ENCODE results near the gene ANGEL1.

Gene ANGEL1

DNA sequence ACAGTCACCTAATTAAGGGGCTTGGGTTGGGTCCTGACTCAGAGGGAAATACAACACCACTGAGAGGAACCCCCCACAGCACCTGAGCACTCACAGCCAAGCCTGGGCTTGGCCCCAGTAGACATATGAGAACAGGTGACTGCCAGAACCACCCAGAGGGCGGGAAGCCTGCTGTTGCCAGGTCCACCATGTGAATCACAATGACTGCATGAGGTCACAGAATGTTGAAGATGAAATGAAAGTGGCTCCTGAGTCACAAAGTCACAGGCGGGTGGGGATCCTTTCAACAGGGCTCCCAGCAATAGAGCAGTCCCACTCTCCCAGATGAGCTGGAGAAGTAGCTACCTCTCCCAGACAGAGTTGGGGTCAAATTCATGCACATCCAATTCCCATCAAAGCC is 13.4 kb upstream of the ANGEL1 start, which contains the start of gene LRRC74A:
Gene LRRC74A, plus strand, starts transcription at position 287 of the 400 bp plus-strand sequence. CDS start 290 bp downstream, outside the sequence.
- in situ Hi-C loops (cut with MboI; ENCODE audit: low sequenced_read_pairs) = no loop called here

DNA sequence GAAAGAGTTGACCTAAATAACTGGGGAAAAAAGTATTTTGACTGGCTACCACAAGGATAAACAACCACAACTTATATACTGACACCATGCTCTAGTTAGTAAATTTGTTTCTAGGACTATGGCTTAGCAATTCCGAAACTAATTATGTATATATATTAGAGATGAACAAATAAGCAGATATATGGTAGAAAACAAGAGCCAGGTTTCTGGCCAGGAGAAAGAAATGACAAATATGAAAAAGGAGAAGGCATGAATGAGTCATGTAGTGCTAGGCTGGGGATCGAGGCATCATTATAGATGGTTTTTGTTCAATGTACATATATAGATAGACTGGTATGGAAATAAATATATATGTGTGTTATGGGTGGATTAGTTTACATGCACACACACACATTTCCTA is 8.0 kb upstream of the ANGEL1 start:
- in situ Hi-C loops (cut with MboI; ENCODE audit: low sequenced_read_pairs) = no loop called here

DNA sequence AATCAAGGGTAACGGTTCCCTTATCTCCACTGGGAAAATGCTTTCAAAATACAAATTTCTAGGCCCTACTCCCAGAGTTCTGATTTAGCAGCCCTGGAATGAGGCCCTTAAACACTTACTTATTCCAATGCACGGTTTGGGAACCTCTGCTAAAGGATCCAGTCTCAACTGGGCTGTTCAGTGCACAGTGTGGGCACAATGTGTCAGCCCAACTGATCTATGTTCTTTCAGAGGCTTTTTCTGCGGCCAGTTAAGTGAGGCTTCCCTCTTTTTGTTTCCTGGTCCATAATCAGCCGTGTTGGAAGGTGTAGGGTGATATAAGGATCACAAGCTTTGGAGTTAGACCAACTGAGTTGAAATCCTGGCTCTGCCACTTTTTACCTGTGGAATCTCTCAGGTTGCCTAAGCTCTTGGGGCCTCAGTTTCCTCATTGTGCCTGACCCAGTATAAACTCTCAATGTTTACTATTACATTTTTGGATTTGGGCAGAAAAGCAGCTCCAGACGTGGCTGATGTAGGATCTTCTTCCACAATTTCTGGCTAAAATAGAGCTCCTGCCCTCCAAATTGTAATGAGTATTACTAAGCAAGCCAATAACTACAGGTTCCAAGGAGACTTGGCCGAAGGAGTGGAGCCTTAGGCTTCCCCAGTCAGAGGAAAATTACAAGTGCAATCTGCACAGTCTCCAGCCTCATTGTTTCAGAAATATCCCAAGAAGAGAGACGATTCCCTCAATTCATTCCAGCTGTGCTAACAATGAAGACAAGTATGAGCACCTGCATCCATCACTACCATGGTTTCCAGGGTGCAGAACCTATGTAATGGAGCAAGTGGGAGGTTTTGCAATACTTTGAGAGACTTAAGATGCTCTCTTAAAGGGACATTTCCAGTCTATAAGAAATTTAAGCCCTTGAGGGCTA is 2.3 kb upstream of the ANGEL1 start:
- in situ Hi-C loops (cut with MboI; ENCODE audit: low sequenced_read_pairs) = no loop called here

DNA sequence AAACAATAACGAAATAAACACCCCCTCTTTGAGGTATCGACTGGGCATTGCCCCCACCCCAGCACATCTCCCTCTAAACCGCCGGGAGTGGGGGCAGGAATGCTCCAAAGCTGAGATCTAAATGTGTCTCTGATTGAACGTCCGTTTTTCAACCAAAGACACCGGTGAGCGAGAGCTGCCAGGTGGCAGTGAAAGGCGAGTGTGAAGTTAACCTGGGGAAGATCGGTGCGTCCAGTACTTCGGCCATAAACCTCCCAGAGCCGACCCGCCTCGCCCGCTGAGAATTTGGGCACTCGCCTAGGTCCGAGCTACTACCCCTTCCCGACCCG is 625 bp downstream of the ANGEL1 start:
- in situ Hi-C loops (cut with MboI; ENCODE audit: low sequenced_read_pairs) = no loop called here

DNA sequence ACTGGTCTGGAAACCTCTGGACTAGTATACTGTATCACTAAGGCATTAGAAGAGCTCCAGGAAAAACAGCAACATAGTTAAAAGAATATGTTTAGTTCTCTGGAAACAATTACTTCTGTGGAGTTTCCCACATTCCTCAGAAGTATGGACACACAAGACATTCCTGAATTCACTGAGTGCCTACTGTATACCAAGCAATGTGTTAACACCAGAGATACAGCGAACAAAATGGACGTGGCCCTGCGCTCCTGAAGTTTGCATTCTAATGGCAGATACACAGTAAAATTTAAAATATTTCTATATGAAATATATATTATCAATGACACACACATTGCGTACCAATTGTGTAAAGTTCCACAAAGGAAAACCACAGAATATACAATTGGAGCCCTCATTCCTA is 1.1 kb downstream of the ANGEL1 start:
- in situ Hi-C loops (cut with MboI; ENCODE audit: low sequenced_read_pairs) = no loop called here

DNA sequence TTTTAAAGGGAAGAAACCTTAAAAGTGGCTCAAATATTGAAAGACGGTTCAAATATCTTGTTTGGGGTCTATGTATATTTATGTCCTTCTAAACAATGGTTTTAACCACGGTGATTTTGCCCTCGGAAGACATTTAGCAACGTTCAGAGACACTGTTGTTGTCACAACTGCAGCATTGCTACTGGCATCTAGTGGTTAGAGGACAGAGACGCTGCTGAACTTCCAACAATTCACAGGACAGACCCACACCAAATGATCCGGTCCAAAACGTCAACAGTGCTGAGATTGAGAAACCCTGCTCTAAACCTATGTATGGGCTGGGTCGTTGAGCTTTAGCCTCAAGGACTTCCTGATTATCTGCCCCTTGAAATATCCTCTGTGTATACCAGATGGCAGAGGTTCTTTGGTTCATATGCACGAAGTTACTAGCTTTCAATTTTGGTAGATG is 1.7 kb downstream of the ANGEL1 start:
- in situ Hi-C loops (cut with MboI; ENCODE audit: low sequenced_read_pairs) = no loop called here

DNA sequence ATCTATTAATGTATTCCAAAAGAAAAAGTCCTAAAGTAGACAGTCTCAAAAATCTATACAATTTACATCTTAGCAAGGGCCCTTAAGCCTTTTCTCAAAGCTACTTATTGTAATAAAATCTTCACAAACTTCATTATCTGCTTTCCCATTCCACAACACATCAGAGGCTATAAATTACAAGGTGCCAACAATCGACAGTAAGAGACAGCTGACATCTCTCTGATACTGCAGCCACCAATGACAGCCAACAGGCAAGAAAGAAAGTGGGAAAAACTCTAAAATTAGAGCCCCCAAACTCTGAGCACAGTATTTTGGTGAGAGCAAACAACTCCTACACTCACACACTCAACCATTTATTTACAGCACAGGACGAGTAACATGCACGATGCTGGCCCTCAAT is 2.2 kb downstream of the ANGEL1 start:
- in situ Hi-C loops (cut with MboI; ENCODE audit: low sequenced_read_pairs) = no loop called here

DNA sequence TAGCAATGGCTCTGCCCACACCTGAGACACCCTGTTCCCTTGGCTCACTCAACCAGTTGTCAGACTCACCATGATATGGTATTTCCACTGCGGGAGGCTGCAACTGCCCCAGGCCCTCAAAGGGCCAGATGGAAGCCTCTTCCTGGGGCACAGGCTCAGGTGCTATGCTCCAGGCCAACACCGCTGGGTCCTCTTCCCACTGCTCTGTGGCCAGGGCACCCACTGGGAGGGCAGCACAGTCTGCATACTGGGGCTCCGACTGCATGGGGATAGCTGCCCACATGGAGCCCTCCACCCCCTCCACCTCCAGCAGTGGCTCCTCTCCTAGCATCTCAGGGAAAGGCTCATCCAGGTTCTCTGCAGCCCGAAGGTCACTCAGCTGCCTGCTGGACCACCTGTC is 3.7 kb downstream of the ANGEL1 start:
- in situ Hi-C loops (cut with MboI; ENCODE audit: low sequenced_read_pairs) = no loop called here

DNA sequence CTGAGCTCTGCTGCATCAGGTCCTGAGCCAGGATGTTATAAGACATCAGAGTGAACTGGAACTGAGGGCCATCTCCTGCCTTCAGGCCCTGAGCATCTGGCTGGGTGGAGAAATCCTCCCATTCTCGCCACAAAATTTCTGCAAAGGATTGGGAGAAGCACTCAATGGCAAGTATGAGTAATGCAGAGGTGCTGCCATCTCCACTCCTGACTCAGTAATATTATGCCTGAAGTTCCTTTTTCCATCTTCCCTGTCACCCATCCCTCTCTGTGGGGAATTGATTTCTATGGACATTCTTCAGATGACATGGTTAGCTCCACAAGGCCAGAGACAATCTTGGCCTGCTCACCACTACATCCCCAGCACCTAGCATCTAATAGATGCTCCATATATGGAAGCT is 4.7 kb downstream of the ANGEL1 start:
- in situ Hi-C loops (cut with MboI; ENCODE audit: low sequenced_read_pairs) = no loop called here

DNA sequence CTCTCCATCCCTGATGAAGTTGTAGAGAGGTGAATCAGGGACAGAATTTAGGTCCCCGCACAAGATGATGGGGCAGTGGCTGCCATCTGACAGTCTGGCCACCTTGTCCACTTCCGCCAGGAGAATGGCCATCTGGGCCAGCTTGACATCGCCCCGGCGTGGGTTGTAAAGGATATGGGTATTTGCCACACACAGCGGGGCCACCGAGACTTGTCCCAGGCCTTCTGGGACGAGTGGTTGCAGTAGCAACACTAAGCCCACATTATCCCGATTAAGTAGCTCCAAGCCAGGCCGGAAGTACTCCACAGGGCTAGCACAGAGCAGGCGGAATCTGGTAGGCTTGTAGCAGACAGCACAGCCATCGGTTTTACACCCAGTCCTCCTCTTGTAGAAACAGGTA is 6.2 kb downstream of the ANGEL1 start:
- in situ Hi-C loops (cut with MboI; ENCODE audit: low sequenced_read_pairs) = no loop called here

DNA sequence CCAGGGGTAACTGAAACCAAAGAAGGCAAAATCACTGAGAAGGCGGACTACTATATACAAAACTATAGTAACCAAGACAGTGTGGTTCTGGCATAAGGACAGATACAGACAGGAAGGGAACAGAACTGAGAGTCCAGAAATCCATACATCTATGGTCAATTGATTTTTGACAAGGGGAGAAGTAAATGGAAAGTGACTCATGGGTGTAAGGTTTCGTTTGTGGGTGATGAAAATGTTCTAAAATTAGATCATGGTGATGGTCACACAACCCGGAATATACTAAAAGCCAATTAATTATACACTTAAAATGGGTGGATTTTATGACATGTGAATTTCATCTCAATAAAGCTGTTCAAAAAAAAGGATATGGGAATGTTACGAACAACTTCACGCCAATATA is 18.7 kb downstream of the ANGEL1 start:
- in situ Hi-C loops (cut with MboI; ENCODE audit: low sequenced_read_pairs) = no loop called here

DNA sequence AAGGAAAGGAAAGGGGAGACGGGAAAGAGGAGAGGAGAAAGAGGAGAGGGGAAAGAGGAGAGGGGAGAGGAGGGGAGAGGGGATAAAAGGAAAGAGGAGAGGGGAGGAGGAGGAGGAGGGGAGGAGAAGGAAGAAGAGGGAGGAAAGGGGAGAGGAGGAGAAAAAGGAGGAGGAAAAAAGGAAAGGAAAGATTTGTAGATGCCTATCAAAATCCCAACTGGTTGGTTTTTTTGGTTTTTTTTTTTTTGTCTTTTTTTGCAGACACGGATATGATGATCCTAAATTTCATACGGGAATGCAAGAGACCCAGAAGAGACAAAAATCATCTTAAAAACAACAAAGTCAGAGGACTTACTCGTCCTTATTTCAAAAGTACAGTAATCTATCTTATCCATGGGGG is 19.4 kb downstream of the ANGEL1 start:
- in situ Hi-C loops (cut with MboI; ENCODE audit: low sequenced_read_pairs) = no loop called here

DNA sequence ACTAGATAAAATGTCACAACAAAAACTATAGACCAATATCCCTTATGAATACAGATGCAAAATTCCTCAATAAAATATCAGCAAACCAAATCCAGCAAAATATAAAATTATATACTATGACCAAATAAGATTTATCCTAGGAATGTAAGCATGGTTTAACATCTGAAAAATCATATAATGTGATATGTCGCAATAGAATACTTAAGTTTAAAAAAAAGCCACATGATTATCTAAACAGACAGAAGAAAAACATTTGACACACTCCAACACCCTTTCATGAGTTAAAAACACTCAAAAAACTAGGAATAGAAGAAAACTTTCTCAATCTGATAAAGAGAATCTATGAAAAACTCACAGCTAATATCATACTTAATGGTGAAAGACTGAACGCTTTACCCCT is 20.3 kb downstream of the ANGEL1 start:
- in situ Hi-C loops (cut with MboI; ENCODE audit: low sequenced_read_pairs) = no loop called here

DNA sequence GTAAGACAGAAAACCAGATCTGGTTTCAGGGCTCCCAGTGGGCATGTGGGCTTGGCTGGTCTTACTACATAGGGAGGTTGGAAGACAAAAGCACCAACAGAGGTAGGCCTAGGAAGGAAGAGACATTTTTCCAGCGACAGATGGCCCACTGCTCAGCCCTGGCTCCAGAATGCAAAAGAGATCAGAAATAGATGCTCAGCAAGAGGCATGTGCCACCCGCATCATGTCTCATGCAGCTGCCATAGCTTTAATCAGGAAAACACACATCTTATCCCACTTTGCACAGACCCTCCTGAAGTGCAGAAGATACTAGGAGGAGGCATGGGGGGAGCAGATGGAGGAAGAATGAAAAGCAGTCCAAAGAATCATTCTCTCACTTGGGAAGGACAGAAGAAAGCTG is 26.1 kb downstream of the ANGEL1 start:
- in situ Hi-C loops (cut with MboI; ENCODE audit: low sequenced_read_pairs) = no loop called here

DNA sequence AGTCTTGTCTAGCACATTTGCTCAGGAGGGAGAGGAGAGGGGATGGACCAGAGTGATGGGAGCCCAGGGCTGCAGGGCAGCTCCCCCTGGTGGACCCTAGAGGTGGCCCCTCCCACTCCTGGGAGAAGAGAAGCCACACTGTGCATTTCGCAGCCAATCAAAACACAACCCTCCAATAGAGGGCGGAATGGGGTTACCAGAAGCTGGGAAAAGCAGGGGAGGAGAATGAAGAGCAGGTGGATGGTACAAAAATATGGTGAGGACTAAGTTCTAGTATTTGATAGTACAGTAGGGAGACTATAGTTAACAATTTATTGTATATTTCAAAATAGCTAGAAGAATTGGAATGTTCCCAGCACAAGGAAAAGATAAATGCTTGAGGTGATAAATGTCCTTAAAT is 27.8 kb downstream of the ANGEL1 start:
- in situ Hi-C loops (cut with MboI; ENCODE audit: low sequenced_read_pairs) = no loop called here

DNA sequence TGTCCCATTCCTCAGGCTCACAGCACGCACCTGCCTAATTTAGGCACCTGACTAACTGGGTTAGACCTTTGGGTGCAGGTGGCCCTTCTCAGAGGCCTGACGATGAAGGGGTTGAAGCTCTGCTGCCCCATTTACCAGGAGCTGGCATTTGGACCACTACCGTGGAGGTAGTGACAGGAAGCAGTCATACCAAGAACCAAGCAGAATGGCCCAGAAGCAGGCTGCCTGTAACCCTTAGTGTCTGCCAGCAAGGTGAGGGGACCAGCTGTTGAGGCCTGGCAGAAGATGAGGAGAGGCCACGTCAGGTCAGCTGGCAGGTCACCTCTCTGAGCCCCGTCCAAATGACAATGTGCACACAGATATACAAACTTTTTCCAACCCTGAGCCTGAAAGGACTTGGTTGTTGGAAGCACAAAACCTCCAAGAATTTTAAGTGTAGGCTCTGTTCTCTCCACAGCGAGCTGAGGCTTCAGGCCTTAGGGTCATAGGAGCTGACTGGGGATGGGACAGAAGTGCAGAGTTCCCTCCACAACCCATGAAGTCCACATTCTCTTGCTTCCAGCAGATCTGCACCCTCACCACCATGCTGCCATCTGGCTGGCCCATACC is 28.3 kb downstream of the ANGEL1 start:
- in situ Hi-C loops (cut with MboI; ENCODE audit: low sequenced_read_pairs) = no loop called here

DNA sequence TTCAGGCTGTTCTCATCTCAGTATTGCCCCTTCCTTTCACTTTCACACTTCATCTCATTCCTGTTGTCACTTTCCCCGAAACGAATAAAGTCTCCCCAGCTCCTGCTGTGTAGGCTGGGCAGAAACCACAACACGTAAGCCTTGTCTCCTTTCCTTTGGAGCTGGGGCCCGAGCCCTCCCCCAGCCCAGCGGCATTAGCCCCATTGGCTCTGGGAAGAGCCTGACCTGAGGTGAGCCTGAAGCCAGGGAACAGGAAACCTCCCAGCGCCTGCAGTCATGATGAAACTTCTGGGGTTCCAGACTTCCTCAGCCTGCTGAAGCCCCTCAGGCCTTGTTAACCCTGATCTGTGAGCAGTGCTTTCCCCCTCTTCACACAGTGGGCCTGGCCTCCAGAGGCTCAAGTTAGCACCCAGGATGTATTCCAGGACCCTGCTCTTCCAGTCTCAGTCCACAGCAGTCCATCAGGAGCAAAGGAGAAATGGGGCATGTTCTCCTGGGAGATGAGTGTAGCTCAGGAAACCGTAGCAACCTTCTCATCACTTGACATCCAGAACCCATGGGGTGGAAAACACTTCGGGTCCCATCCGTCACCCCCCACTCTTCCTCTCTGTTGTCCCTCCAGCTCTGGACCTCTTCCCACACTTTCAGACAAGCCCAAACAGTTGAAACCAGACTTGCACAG is 29.7 kb downstream of the ANGEL1 start:
- in situ Hi-C loops (cut with MboI; ENCODE audit: low sequenced_read_pairs) = no loop called here

DNA sequence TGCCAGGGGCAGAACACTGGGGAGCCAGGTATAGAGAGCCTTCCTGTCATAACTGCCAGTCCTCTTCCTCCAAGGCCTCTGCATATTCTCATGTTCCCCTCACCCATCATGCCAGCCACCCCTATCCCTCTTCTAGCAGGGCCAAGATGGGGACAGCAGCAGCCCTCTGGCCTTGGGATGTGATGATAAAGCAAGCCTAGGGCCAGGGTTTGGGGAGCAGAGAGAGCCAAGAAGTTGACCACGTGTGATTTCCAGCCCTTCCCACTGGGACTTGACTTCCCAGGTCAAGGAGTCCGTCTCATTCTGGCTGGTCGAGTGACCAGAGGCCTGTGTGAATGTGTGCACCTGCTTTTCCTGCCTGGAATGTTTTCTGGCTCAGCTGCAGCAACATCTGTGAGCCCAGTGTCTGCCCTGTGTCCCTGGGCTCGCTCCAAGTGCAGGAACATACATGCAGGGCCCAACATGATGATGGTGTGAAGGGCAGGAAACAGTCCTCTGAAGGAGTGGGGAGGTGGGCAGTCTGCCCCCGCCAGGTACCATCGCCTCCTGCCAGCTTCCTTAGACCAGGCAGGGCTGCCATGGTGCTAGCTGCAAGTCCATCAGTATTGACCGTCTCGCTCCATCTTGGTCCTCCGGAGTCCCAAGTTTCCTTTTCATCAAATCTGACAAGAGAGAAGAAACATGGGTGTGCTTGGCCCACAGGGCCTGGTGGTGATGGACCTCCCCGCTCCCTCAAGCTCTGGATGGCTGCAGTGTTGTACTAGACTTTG is 30.4 kb downstream of the ANGEL1 start:
- in situ Hi-C loops (cut with MboI; ENCODE audit: low sequenced_read_pairs) = no loop called here

DNA sequence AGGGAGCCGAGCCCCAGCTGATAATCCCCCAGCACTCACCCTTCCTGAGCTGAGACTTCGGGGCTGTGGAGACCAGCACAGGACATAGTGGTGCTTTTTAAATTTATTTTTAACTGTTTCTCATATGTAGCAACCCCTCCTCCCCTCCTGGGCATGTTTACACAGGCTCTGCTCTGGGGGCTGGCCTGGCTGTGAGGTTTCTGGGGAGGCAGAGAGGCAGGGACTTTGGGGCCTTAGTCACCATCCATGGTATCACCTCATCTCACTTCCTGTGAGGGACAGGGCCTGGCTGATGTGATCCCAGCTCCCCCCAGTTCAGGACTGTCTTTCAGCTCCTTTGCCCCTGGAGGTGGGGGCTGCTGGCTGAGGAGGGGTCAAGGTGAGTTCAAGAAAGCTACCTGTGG is 31.0 kb downstream of the ANGEL1 start:
- in situ Hi-C loops (cut with MboI; ENCODE audit: low sequenced_read_pairs) = no loop called here

DNA sequence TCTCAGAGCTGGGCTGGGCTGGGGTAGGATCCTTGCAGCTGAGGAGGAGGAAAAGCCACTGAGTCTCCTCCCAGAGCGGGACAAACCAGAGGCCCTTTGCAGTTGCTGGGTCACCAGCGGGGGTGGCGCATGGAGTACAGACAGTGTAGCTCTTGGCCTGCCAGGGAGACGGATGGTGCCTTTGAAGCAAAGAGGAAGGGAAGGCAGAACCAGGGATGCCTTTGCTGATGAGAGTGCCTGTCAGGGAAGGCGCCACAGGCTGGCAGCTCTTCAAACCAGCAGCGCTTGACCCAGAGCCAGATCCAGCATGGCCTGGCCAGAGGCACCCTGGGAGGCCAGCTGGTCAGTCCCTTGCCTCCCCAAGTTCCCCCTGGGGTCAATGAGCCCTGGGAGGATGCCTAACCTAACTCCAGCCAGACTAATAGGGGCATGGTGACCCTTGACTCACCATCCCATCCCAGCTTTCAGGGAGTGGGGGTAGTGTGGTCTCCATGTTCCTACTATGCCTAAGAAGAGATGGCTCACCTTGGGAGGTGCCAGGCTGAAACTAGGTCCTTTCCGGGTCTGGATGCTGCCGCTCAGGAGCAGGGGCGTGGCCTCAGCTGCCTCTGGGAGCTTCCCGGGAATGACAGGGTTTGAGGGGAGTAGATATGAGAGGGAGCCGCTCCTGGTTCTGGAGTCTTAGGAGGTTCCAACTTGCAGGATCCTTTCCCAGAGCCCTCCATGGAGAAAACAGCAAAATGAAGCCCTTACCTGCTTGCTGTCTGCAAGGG is 31.6 kb downstream of the ANGEL1 start:
- in situ Hi-C loops (cut with MboI; ENCODE audit: low sequenced_read_pairs) = no loop called here
